WTC11 (cell line): ENCODE results near the gene KRABD2.

ENCODE experiments used
- ATAC-seq: fragments of 200-7000 bp; cut with Tn5 transposase; 2 replicates; pipeline ENCODE4 v1.10.0; 2021; ENCODE audit warnings: mild to moderate bottlenecking, moderate library complexity
- CTCF ChIA-PET: fragments of 300-600 bp; sonication (Branson Sonifier 250); formaldehyde crosslinking; loops from one replicate; lab custom pipeline; 2021; ENCODE audit warnings: antibody characterized with exemption; lab: Charles Lee
- POLR2A ChIA-PET: fragments of 350-600 bp; sonication (Branson Sonifier 250); formaldehyde crosslinking; loops from one replicate; lab custom pipeline; 2021; ENCODE audit warnings: antibody characterized with exemption; lab: Charles Lee
- DNase-seq: peaks from one replicate; pipeline ENCODE4 v3.0.0; 2021; ENCODE audit warnings: low spot score
- H3K27ac Mint-ChIP-seq: 2 replicates; pipeline ENCODE4 v1.8.0; 2021; ENCODE audit warnings: mixed read lengths
- H3K27me3 Mint-ChIP-seq: 2 replicates; pipeline ENCODE4 v1.8.0; 2021; ENCODE audit warnings: low read depth, mild to moderate bottlenecking, moderate library complexity, mixed read lengths
- H3K36me3 Mint-ChIP-seq: 2 replicates; pipeline ENCODE4 v1.8.0; 2021; ENCODE audit warnings: mixed read lengths
- H3K4me1 Mint-ChIP-seq: 2 replicates; pipeline ENCODE4 v1.8.0; 2022; ENCODE audit warnings: mixed read lengths
- H3K4me3 Mint-ChIP-seq: 2 replicates; pipeline ENCODE4 v1.8.0; 2021; ENCODE audit warnings: mild to moderate bottlenecking, moderate library complexity, mixed read lengths
- H3K9me3 Mint-ChIP-seq: 2 replicates; pipeline ENCODE4 v1.8.0; 2021; ENCODE audit warnings: mixed read lengths
- EMX1 ChIP-seq: fragments of 250-450 bp; sonication (Bioruptor Pico); IDR thresholded peaks from 2 replicates; pipeline ENCODE4 v1.8.0; 2021; ENCODE audit warnings: mild to moderate bottlenecking
- ETV6 ChIP-seq: sonication (generic); formaldehyde crosslinking; IDR thresholded peaks from 2 replicates; pipeline ENCODE4 v1.8.1; 2022; ENCODE audit warnings: mild to moderate bottlenecking, missing genetic modification reagents
- FOXP1 ChIP-seq: sonication (generic); formaldehyde crosslinking; IDR thresholded peaks from 2 replicates; pipeline ENCODE4 v1.8.0; 2022; ENCODE audit warnings: missing genetic modification reagents, mild to moderate bottlenecking, moderate library complexity, borderline replicate concordance
- GABPB1 ChIP-seq: sonication (generic); formaldehyde crosslinking; IDR thresholded peaks from 2 replicates; pipeline ENCODE4 v1.8.1; 2023; ENCODE audit warnings: mild to moderate bottlenecking, missing genetic modification reagents
- KAT7 ChIP-seq: sonication (generic); formaldehyde crosslinking; IDR thresholded peaks from 2 replicates; pipeline ENCODE4 v1.8.1; 2023; ENCODE audit warnings: missing genetic modification reagents, mild to moderate bottlenecking, borderline replicate concordance
- MXD4 ChIP-seq: fragments of 250-450 bp; sonication (Bioruptor Pico); IDR thresholded peaks from 2 replicates; pipeline ENCODE4 v1.8.0; 2021; ENCODE audit warnings: mild to moderate bottlenecking, moderate library complexity, borderline replicate concordance
- NFE2L1 ChIP-seq: sonication (generic); formaldehyde crosslinking; IDR thresholded peaks from 2 replicates; pipeline ENCODE4 v1.8.1; 2023; ENCODE audit warnings: missing genetic modification reagents
- NR1H2 ChIP-seq: sonication (generic); formaldehyde crosslinking; IDR thresholded peaks from 2 replicates; pipeline ENCODE4 v1.9.0; 2021; ENCODE audit warnings: mild to moderate bottlenecking, moderate library complexity, missing genetic modification reagents
- RELA ChIP-seq: sonication (generic); formaldehyde crosslinking; IDR thresholded peaks from 2 replicates; pipeline ENCODE4 v1.8.1; 2022; ENCODE audit warnings: missing genetic modification reagents, mild to moderate bottlenecking, borderline replicate concordance
- TEAD4 ChIP-seq: sonication (generic); formaldehyde crosslinking; IDR thresholded peaks from 2 replicates; pipeline ENCODE4 v1.8.0; 2022; ENCODE audit warnings: mild to moderate bottlenecking, missing genetic modification reagents
- TP53 ChIP-seq: sonication (generic); formaldehyde crosslinking; IDR thresholded peaks from 2 replicates; pipeline ENCODE4 v1.8.1; 2023; ENCODE audit warnings: mild to moderate bottlenecking, missing genetic modification reagents
- ZNF671 ChIP-seq: fragments of 250-450 bp; sonication (Bioruptor Pico); IDR thresholded peaks from 2 replicates; pipeline ENCODE4 v1.8.0; 2021; ENCODE audit warnings: mild to moderate bottlenecking
- TF ChIP-seq, protein P1 (sequence below): sonication (generic); formaldehyde crosslinking; IDR thresholded peaks from 2 replicates; pipeline ENCODE4 v1.8.0; 2022; ENCODE audit warnings: missing genetic modification reagents
- TF ChIP-seq, protein P2 (sequence below): fragments of 250-450 bp; sonication (Bioruptor Pico); IDR thresholded peaks from 2 replicates; pipeline ENCODE4 v1.9.0; 2021; ENCODE audit warnings: mild to moderate bottlenecking, borderline replicate concordance
- TF ChIP-seq, protein P3 (sequence below): fragments of 200-600 bp; IDR thresholded peaks from 2 replicates; pipeline ENCODE4 v1.8.0; 2022; ENCODE audit warnings: antibody characterized with exemption
- TF ChIP-seq, protein P4 (sequence below): sonication (generic); formaldehyde crosslinking; IDR thresholded peaks from 2 replicates; pipeline ENCODE4 v1.8.0; 2023; ENCODE audit warnings: missing genetic modification reagents, mild to moderate bottlenecking, borderline replicate concordance

KRABD2 gene

DNA sequence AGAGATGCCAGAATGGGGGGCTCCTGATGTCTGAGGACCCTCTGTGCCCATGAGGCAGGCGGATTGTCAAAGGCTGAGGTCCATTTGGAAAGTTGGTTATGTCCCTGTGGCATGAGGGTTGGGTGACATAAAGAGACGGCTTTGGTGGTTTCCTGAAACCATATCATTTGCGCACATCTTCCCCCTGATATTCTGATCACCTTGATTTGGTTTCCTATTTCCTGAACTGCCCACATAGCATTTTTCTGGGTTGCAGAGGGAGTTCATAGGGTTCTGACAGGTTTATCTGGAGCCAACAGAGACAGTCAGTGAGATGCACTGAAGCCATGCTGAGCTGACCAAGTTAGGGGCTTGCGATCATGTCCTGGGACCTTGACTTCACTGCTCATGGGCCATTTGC lies 36.8 kb upstream of the KRABD2 start:
- no peak overlapping the region for H3K27ac Mint-ChIP-seq
- peaks cover 11% of the 10 kb centered on the region for H3K4me1 Mint-ChIP-seq
- POLR2A ChIA-PET, result no interaction called here
- no peak for DNase-seq
- H3K9me3 Mint-ChIP-seq, result no peaks in the 10 kb centered on the region
- no peaks in the 10 kb centered on the region for H3K36me3 Mint-ChIP-seq
- peaks cover 13% of the 10 kb centered on the region; the same call in 1 of the 2 replicates for H3K27me3 Mint-ChIP-seq
- ATAC-seq, result no peak
- no peak overlapping the region for H3K4me3 Mint-ChIP-seq
- no peak for TF ChIP-seq ETV6 (CRISPR knock-in tag)
- TF ChIP-seq, protein P1, sequence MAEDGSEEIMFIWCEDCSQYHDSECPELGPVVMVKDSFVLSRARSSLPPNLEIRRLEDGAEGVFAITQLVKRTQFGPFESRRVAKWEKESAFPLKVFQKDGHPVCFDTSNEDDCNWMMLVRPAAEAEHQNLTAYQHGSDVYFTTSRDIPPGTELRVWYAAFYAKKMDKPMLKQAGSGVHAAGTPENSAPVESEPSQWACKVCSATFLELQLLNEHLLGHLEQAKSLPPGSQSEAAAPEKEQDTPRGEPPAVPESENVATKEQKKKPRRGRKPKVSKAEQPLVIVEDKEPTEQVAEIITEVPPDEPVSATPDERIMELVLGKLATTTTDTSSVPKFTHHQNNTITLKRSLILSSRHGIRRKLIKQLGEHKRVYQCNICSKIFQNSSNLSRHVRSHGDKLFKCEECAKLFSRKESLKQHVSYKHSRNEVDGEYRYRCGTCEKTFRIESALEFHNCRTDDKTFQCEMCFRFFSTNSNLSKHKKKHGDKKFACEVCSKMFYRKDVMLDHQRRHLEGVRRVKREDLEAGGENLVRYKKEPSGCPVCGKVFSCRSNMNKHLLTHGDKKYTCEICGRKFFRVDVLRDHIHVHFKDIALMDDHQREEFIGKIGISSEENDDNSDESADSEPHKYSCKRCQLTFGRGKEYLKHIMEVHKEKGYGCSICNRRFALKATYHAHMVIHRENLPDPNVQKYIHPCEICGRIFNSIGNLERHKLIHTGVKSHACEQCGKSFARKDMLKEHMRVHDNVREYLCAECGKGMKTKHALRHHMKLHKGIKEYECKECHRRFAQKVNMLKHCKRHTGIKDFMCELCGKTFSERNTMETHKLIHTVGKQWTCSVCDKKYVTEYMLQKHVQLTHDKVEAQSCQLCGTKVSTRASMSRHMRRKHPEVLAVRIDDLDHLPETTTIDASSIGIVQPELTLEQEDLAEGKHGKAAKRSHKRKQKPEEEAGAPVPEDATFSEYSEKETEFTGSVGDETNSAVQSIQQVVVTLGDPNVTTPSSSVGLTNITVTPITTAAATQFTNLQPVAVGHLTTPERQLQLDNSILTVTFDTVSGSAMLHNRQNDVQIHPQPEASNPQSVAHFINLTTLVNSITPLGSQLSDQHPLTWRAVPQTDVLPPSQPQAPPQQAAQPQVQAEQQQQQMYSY, result no peak
- TF ChIP-seq, protein P2, sequence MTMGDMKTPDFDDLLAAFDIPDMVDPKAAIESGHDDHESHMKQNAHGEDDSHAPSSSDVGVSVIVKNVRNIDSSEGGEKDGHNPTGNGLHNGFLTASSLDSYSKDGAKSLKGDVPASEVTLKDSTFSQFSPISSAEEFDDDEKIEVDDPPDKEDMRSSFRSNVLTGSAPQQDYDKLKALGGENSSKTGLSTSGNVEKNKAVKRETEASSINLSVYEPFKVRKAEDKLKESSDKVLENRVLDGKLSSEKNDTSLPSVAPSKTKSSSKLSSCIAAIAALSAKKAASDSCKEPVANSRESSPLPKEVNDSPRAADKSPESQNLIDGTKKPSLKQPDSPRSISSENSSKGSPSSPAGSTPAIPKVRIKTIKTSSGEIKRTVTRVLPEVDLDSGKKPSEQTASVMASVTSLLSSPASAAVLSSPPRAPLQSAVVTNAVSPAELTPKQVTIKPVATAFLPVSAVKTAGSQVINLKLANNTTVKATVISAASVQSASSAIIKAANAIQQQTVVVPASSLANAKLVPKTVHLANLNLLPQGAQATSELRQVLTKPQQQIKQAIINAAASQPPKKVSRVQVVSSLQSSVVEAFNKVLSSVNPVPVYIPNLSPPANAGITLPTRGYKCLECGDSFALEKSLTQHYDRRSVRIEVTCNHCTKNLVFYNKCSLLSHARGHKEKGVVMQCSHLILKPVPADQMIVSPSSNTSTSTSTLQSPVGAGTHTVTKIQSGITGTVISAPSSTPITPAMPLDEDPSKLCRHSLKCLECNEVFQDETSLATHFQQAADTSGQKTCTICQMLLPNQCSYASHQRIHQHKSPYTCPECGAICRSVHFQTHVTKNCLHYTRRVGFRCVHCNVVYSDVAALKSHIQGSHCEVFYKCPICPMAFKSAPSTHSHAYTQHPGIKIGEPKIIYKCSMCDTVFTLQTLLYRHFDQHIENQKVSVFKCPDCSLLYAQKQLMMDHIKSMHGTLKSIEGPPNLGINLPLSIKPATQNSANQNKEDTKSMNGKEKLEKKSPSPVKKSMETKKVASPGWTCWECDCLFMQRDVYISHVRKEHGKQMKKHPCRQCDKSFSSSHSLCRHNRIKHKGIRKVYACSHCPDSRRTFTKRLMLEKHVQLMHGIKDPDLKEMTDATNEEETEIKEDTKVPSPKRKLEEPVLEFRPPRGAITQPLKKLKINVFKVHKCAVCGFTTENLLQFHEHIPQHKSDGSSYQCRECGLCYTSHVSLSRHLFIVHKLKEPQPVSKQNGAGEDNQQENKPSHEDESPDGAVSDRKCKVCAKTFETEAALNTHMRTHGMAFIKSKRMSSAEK (CRISPR knock-in tag), result no peak
- TF ChIP-seq ZNF671 (CRISPR knock-in tag), result no peak
- TF ChIP-seq NR1H2 (CRISPR knock-in tag), result no peak
- TF ChIP-seq, protein P3, sequence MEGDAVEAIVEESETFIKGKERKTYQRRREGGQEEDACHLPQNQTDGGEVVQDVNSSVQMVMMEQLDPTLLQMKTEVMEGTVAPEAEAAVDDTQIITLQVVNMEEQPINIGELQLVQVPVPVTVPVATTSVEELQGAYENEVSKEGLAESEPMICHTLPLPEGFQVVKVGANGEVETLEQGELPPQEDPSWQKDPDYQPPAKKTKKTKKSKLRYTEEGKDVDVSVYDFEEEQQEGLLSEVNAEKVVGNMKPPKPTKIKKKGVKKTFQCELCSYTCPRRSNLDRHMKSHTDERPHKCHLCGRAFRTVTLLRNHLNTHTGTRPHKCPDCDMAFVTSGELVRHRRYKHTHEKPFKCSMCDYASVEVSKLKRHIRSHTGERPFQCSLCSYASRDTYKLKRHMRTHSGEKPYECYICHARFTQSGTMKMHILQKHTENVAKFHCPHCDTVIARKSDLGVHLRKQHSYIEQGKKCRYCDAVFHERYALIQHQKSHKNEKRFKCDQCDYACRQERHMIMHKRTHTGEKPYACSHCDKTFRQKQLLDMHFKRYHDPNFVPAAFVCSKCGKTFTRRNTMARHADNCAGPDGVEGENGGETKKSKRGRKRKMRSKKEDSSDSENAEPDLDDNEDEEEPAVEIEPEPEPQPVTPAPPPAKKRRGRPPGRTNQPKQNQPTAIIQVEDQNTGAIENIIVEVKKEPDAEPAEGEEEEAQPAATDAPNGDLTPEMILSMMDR, result no peak
- no peak for TF ChIP-seq EMX1 (CRISPR knock-in tag)
- TF ChIP-seq TP53 (CRISPR knock-in tag), result no peak
- TF ChIP-seq, protein P4, sequence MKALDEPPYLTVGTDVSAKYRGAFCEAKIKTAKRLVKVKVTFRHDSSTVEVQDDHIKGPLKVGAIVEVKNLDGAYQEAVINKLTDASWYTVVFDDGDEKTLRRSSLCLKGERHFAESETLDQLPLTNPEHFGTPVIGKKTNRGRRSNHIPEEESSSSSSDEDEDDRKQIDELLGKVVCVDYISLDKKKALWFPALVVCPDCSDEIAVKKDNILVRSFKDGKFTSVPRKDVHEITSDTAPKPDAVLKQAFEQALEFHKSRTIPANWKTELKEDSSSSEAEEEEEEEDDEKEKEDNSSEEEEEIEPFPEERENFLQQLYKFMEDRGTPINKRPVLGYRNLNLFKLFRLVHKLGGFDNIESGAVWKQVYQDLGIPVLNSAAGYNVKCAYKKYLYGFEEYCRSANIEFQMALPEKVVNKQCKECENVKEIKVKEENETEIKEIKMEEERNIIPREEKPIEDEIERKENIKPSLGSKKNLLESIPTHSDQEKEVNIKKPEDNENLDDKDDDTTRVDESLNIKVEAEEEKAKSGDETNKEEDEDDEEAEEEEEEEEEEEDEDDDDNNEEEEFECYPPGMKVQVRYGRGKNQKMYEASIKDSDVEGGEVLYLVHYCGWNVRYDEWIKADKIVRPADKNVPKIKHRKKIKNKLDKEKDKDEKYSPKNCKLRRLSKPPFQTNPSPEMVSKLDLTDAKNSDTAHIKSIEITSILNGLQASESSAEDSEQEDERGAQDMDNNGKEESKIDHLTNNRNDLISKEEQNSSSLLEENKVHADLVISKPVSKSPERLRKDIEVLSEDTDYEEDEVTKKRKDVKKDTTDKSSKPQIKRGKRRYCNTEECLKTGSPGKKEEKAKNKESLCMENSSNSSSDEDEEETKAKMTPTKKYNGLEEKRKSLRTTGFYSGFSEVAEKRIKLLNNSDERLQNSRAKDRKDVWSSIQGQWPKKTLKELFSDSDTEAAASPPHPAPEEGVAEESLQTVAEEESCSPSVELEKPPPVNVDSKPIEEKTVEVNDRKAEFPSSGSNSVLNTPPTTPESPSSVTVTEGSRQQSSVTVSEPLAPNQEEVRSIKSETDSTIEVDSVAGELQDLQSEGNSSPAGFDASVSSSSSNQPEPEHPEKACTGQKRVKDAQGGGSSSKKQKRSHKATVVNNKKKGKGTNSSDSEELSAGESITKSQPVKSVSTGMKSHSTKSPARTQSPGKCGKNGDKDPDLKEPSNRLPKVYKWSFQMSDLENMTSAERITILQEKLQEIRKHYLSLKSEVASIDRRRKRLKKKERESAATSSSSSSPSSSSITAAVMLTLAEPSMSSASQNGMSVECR (CRISPR knock-in tag), result no peak
- TF ChIP-seq NFE2L1 (CRISPR knock-in tag), result no peak
- no peak for TF ChIP-seq MXD4 (CRISPR knock-in tag)
- no peak for TF ChIP-seq KAT7
- TF ChIP-seq FOXP1 (CRISPR knock-in tag), result no peak
- TF ChIP-seq GABPB1, result no peak
- no peak for TF ChIP-seq TEAD4
- TF ChIP-seq RELA (CRISPR knock-in tag), result no peak
- CTCF ChIA-PET, result interaction anchor here (1.0 kb wide), 1 partner anchor 372 kb away, joined by 3 read pairs; no protein-coding TSS in a partner anchor
